HEK293 (cell line): ENCODE results near the gene CGB2.

ENCODE experiments used
- AEBP2 ChIP-seq: fragments of 450-650 bp; formaldehyde crosslinking; IDR thresholded peaks from 2 replicates; pipeline ENCODE4 v1.5.1; 2016; ENCODE audit warnings: missing biosample characterization, missing genetic modification characterization, borderline replicate concordance
- KLF17 ChIP-seq: fragments of 450-650 bp; formaldehyde crosslinking; IDR thresholded peaks from 2 replicates; pipeline ENCODE4 v1.5.1; 2016; ENCODE audit warnings: missing biosample characterization, missing genetic modification characterization
- PRDM1 ChIP-seq: fragments of 450-650 bp; formaldehyde crosslinking; IDR thresholded peaks from 2 replicates; pipeline ENCODE4; 2016; ENCODE audit warnings: missing biosample characterization, missing genetic modification characterization
- SCRT1 ChIP-seq: fragments of 450-650 bp; formaldehyde crosslinking; IDR thresholded peaks from 2 replicates; pipeline ENCODE4 v1.5.1; 2016; ENCODE audit warnings: missing biosample characterization, missing genetic modification characterization, borderline replicate concordance
- SP7 ChIP-seq: fragments of 450-650 bp; formaldehyde crosslinking; IDR thresholded peaks from 2 replicates; pipeline ENCODE4 v1.5.1; 2016; ENCODE audit warnings: missing biosample characterization, missing genetic modification characterization
- ZBTB7A ChIP-seq: fragments of 450-650 bp; formaldehyde crosslinking; IDR thresholded peaks from 2 replicates; pipeline ENCODE4 v1.5.1; 2016; ENCODE audit warnings: low read depth, missing biosample characterization, missing genetic modification characterization
- ZBTB8A ChIP-seq: fragments of 450-650 bp; formaldehyde crosslinking; IDR thresholded peaks from 2 replicates; pipeline ENCODE4 v1.5.1; 2016; ENCODE audit warnings: missing biosample characterization, missing genetic modification characterization
- ZNF157 ChIP-seq: fragments of 450-650 bp; formaldehyde crosslinking; IDR thresholded peaks from 2 replicates; pipeline ENCODE4 v1.5.1; 2016; ENCODE audit warnings: missing biosample characterization, missing genetic modification characterization
- ZNF174 ChIP-seq: fragments of 450-650 bp; formaldehyde crosslinking; IDR thresholded peaks from 2 replicates; pipeline ENCODE4 v1.5.0; 2017; ENCODE audit warnings: missing biosample characterization, mild to moderate bottlenecking, missing genetic modification characterization
- ZNF239 ChIP-seq: fragments of 450-650 bp; formaldehyde crosslinking; IDR thresholded peaks from 2 replicates; pipeline ENCODE4 v1.5.1; 2016; ENCODE audit warnings: missing biosample characterization, missing genetic modification characterization
- ZNF24 ChIP-seq: fragments of 450-650 bp; formaldehyde crosslinking; IDR thresholded peaks from 2 replicates; pipeline ENCODE4 v1.5.1; 2016; ENCODE audit warnings: missing biosample characterization, missing genetic modification characterization
- ZNF302 ChIP-seq: fragments of 450-650 bp; formaldehyde crosslinking; IDR thresholded peaks from 2 replicates; pipeline ENCODE4 v1.5.1; 2016; ENCODE audit warnings: missing biosample characterization, missing genetic modification characterization, low read depth
- ZNF324 ChIP-seq: fragments of 450-650 bp; formaldehyde crosslinking; IDR thresholded peaks from 2 replicates; pipeline ENCODE4 v1.5.1; 2016; ENCODE audit warnings: missing biosample characterization, missing genetic modification characterization
- ZNF350 ChIP-seq: fragments of 450-650 bp; formaldehyde crosslinking; IDR thresholded peaks from 2 replicates; pipeline ENCODE4 v1.5.0; 2017; ENCODE audit warnings: missing biosample characterization, mild to moderate bottlenecking, missing genetic modification characterization
- ZNF510 ChIP-seq: fragments of 450-650 bp; formaldehyde crosslinking; IDR thresholded peaks from 2 replicates; pipeline ENCODE4 v1.5.1; 2018; ENCODE audit warnings: mild to moderate bottlenecking, missing genetic modification characterization, missing biosample characterization; ENCODE audit not compliant: insufficient replicate concordance
- ZNF776 ChIP-seq: fragments of 450-650 bp; formaldehyde crosslinking; IDR thresholded peaks from 2 replicates; pipeline ENCODE4 v1.5.0; 2017; ENCODE audit warnings: missing biosample characterization, missing genetic modification characterization, borderline replicate concordance
- ZNF791 ChIP-seq: fragments of 450-650 bp; formaldehyde crosslinking; IDR thresholded peaks from 2 replicates; pipeline ENCODE4 v1.5.1; 2016; ENCODE audit warnings: missing biosample characterization, missing genetic modification characterization
- TF ChIP-seq, protein P1 (sequence below): fragments of 450-650 bp; formaldehyde crosslinking; IDR thresholded peaks from 2 replicates; pipeline ENCODE4 v1.5.1; 2016; ENCODE audit warnings: missing biosample characterization, missing genetic modification characterization, low read depth
- TF ChIP-seq, protein P2 (sequence below): fragments of 450-650 bp; formaldehyde crosslinking; IDR thresholded peaks from 2 replicates; pipeline ENCODE4 v1.5.1; 2016; ENCODE audit warnings: missing biosample characterization, missing genetic modification characterization, borderline replicate concordance
- TF ChIP-seq, protein P3 (sequence below): fragments of 450-650 bp; formaldehyde crosslinking; IDR thresholded peaks from 2 replicates; pipeline ENCODE4 v1.5.1; 2016; ENCODE audit warnings: missing biosample characterization, missing genetic modification characterization
- TF ChIP-seq, protein P4 (sequence below): fragments of 450-650 bp; formaldehyde crosslinking; conservative IDR thresholded peaks from 2 replicates; pipeline ENCODE4 v1.5.1; 2016; ENCODE audit warnings: low read depth, missing biosample characterization, missing genetic modification characterization
- TF ChIP-seq, protein P5 (sequence below): fragments of 450-650 bp; formaldehyde crosslinking; IDR thresholded peaks from 2 replicates; pipeline ENCODE4 v1.5.1; 2016; ENCODE audit warnings: missing biosample characterization, missing genetic modification characterization

CGB2 gene

GRCh38 chr19:49014123-49014869 lies 17.4 kb upstream of the CGB2 start (continued):
- TF ChIP-seq, protein P1, sequence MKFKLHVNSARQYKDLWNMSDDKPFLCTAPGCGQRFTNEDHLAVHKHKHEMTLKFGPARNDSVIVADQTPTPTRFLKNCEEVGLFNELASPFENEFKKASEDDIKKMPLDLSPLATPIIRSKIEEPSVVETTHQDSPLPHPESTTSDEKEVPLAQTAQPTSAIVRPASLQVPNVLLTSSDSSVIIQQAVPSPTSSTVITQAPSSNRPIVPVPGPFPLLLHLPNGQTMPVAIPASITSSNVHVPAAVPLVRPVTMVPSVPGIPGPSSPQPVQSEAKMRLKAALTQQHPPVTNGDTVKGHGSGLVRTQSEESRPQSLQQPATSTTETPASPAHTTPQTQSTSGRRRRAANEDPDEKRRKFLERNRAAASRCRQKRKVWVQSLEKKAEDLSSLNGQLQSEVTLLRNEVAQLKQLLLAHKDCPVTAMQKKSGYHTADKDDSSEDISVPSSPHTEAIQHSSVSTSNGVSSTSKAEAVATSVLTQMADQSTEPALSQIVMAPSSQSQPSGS (tag by site-specific recombination) = peak; percentile 75
- TF ChIP-seq ZNF239 (tag by site-specific recombination) (no peak), ZNF350 (no peak), ZNF24 (tag by site-specific recombination) (no peak), ZNF791 (tag by site-specific recombination) (no peak), ZNF302 (tag by site-specific recombination) (no peak), ZBTB8A (tag by site-specific recombination) (no peak), ZNF324 (tag by site-specific recombination) (no peak), AEBP2 (tag by site-specific recombination) (no peak), ZBTB7A (tag by site-specific recombination) (no peak), KLF17 (tag by site-specific recombination) (0 out of 2 replicates have a peak, but pooled peaks have one; percentile 53), PRDM1 (no peak), ZNF510 (tag by site-specific recombination) (no peak), ZNF157 (tag by site-specific recombination) (no peak), ZNF776 (tag by site-specific recombination) (no peak), SP7 (peak; percentile 61), SCRT1 (tag by site-specific recombination) (no peak), ZNF174 (tag by site-specific recombination) (no peak)
- TF ChIP-seq, protein P2, sequence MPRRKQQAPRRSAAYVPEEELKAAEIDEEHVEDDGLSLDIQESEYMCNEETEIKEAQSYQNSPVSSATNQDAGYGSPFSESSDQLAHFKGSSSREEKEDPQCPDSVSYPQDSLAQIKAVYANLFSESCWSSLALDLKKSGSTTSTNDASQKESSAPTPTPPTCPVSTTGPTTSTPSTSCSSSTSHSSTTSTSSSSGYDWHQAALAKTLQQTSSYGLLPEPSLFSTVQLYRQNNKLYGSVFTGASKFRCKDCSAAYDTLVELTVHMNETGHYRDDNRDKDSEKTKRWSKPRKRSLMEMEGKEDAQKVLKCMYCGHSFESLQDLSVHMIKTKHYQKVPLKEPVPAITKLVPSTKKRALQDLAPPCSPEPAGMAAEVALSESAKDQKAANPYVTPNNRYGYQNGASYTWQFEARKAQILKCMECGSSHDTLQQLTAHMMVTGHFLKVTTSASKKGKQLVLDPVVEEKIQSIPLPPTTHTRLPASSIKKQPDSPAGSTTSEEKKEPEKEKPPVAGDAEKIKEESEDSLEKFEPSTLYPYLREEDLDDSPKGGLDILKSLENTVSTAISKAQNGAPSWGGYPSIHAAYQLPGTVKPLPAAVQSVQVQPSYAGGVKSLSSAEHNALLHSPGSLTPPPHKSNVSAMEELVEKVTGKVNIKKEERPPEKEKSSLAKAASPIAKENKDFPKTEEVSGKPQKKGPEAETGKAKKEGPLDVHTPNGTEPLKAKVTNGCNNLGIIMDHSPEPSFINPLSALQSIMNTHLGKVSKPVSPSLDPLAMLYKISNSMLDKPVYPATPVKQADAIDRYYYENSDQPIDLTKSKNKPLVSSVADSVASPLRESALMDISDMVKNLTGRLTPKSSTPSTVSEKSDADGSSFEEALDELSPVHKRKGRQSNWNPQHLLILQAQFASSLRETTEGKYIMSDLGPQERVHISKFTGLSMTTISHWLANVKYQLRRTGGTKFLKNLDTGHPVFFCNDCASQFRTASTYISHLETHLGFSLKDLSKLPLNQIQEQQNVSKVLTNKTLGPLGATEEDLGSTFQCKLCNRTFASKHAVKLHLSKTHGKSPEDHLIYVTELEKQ (tag by site-specific recombination) = no peak
- TF ChIP-seq, protein P3, sequence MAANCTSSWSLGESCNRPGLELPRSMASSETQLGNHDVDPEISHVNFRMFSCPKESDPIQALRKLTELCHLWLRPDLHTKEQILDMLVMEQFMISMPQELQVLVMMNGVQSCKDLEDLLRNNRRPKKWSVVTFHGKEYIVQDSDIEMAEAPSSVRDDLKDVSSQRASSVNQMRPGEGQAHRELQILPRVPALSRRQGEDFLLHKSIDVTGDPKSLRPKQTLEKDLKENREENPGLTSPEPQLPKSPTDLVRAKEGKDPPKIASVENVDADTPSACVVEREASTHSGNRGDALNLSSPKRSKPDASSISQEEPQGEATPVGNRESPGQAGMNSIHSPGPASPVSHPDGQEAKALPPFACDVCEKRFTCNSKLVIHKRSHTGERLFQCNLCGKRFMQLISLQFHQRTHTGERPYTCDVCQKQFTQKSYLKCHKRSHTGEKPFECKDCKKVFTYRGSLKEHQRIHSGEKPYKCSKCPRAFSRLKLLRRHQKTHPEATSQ (tag by site-specific recombination) = no peak
- TF ChIP-seq, protein P4, sequence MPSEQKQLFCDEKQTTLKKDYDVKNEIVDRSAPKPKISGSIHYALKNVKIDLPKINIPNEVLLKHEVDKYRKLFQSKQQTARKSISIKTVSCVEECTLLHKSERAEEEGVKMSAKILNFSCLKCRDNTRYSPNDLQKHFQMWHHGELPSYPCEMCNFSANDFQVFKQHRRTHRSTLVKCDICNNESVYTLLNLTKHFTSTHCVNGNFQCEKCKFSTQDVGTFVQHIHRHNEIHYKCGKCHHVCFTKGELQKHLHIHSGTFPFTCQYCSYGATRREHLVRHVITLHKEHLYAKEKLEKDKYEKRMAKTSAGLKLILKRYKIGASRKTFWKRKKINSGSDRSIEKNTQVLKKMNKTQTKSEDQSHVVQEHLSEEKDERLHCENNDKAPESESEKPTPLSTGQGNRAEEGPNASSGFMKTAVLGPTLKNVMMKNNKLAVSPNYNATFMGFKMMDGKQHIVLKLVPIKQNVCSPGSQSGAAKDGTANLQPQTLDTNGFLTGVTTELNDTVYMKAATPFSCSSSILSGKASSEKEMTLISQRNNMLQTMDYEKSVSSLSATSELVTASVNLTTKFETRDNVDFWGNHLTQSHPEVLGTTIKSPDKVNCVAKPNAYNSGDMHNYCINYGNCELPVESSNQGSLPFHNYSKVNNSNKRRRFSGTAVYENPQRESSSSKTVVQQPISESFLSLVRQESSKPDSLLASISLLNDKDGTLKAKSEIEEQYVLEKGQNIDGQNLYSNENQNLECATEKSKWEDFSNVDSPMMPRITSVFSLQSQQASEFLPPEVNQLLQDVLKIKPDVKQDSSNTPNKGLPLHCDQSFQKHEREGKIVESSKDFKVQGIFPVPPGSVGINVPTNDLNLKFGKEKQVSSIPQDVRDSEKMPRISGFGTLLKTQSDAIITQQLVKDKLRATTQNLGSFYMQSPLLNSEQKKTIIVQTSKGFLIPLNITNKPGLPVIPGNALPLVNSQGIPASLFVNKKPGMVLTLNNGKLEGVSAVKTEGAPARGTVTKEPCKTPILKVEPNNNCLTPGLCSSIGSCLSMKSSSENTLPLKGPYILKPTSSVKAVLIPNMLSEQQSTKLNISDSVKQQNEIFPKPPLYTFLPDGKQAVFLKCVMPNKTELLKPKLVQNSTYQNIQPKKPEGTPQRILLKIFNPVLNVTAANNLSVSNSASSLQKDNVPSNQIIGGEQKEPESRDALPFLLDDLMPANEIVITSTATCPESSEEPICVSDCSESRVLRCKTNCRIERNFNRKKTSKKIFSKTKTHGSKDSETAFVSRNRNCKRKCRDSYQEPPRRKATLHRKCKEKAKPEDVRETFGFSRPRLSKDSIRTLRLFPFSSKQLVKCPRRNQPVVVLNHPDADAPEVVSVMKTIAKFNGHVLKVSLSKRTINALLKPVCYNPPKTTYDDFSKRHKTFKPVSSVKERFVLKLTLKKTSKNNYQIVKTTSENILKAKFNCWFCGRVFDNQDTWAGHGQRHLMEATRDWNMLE (tag by site-specific recombination) = no peak
- TF ChIP-seq, protein P5, sequence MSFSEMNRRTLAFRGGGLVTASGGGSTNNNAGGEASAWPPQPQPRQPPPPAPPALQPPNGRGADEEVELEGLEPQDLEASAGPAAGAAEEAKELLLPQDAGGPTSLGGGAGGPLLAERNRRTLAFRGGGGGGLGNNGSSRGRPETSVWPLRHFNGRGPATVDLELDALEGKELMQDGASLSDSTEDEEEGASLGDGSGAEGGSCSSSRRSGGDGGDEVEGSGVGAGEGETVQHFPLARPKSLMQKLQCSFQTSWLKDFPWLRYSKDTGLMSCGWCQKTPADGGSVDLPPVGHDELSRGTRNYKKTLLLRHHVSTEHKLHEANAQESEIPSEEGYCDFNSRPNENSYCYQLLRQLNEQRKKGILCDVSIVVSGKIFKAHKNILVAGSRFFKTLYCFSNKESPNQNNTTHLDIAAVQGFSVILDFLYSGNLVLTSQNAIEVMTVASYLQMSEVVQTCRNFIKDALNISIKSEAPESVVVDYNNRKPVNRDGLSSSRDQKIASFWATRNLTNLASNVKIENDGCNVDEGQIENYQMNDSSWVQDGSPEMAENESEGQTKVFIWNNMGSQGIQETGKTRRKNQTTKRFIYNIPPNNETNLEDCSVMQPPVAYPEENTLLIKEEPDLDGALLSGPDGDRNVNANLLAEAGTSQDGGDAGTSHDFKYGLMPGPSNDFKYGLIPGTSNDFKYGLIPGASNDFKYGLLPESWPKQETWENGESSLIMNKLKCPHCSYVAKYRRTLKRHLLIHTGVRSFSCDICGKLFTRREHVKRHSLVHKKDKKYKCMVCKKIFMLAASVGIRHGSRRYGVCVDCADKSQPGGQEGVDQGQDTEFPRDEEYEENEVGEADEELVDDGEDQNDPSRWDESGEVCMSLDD = 0 out of 2 replicates have a peak, but pooled peaks have one; percentile 39
